HG03097 (cell line): ENCODE data around the gene UST.
"Not testable (repeated sequence)": the region's sequence is repeated elsewhere in the genome, so short reads cannot be mapped to it uniquely, and the experiment has no call there.

ENCODE experiments used
- ATAC-seq: cut with Tn5 transposase; IDR thresholded peaks from one replicate; pipeline ENCODE4 v1.9.1; 2021; ENCODE audit not compliant: unreplicated experiment, low FRiP score

Gene UST

GRCh38 chr6:148888856-148889255 lies 142.0 kb downstream of the UST start:
- ATAC-seq: no peak

- ATAC-seq: no peak
Measured at GRCh38 chr6:148890096-148890495, 143.3 kb downstream of the UST start.

DNA sequence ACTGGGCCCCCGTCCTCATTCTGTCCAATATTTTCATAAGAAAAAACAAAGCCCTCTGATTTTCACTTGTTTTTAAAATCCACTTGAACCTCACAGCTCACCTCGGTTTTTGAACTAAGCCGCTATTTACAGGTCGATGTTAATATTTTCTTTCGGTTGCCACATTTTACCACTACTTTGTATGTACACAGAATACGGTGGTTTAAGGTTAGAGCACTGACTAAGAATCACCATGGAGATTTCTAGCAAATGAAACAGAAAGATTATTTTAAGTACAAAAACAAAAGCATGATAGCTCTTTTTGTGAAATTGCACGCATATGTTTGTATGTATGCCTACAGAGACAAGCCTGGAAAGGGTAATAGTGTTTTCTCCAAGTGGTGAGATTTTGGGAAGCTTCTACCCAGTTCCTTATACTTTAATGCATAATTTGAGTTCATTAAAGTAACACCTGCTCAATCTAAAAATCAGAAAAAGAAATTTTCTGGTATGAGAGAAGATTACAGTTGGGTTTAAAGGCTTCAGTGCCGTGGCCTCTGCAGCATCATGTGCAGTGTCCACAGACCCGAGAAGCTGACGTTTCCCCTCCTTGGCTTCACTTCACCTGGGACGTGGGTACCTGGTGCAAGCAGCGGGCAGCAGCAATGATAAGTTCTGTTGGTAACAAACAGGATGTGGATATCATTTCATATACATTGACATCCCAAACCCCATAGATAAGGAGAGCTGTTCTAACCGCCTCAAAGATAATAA lies 144.0 kb downstream of the UST start:
- no peak for ATAC-seq

GRCh38 chr6:148891405-148891783 lies 144.6 kb downstream of the UST start:
- ATAC-seq: no peak

DNA sequence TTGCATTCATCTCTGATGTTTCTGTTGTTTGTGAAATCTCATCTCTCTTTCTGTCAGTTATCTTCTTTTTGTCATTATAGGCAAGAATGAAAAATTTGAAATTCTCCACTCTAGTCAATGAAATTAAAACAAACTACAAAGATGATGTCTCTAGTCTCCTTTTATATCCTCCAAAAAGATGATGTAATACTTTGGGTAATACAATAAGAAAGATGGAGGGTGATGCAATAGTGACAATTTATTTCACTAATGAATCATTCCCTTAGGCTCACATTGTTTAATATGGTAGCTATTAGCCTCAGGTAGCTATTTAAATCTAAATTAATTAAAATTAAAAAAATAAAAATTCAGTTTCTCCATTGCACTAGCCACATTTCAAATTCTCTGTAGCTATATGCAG lies 145.4 kb downstream of the UST start:
- ATAC-seq: no peak

GRCh38 chr6:148893073-148893472 lies 146.2 kb downstream of the UST start:
- no peak for ATAC-seq

DNA sequence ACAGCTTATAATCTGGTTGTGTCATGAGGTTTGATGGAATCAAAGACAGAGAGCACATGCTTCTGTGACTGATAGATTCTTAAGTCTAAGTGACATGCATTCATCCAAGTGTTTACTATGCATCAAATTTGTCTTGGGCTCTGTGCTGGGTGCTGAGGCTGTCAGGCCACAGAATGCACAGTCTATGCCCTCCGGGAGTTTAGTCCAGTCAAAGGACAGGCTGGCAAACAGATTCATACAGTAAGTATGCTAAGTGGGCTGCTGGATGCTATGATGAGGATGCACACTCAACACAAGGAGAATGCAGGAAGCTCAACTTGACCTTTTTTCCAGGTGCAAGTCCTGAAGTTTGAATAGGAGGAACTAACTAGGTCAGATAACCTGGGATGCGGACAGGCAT lies 146.7 kb downstream of the UST start:
- no peak for ATAC-seq

DNA sequence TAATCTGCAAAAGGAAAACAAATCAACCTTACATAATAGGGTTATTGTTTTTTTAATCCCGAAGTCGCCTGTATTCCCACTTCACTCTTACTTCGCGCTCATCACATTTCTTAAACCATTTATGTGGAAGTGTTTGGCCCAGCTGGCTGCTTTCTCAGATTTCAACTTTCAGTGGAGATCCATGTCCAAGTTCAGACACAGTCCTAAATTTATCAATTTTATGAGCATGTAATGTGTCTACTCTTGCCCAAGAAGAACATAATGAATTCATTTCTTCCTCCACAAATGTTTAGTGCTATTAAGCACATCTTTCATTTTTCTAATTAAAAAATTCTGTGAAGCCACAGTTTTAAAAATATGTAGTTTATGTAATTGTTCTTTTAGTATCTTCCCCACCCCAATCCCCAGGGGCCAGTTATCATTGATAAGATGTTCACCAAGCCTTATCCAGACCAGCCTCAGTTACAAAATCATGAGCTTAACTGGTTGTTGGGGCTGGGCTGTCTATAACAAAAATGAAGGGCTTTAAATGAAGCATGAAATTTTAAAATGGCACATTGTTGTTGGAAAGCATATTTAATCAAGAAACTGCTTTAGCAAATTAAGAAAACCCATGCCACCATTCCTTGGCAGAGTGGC lies 151.7 kb downstream of the UST start:
- no peak for ATAC-seq

DNA sequence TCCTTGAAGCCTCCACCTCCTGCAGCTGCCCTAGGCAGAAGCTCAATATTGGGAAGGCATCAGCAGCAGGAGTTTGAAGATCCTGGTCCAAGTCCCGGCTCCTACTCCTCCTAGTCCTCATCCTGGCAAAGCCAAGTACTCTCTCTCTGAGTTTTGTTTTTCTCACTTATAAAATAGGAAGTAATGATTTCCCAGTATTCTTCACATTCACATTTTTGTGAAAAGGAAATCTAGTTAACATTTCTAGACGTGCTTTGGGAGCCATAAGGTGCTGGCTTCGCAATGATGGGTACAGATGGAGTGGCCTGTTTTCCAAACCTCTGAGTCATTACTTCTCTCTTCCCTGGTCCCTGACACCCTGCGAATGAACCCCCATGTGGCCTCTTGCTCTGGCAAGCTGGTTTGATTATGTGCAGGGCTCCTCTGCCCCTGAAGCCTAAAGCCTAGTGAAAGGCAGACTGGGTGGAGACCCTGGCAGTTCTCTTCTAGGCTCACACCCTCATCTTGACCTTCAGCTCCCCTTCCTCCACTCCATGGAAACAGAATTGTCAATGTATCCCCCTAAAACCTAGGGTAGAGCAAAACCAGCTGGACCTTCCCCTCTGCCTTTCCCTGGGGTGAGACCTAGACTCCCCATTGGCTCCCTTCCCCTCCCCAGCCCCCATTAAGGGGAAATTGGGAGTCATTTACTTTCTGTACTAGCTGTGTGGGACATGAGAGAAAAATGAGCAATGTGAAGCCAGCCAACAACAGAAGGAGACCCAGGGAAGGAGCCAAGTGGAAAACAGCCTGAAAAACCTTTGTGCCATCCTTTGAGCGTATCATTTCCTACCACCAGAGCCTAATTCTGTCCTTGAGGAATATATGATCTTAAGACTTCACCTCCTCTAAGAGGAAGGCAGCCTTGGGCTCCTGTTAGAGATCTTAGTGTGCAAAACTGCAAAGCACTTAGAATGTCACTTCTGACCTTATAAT lies 158.4 kb downstream of the UST start:
- ATAC-seq: no peak

DNA sequence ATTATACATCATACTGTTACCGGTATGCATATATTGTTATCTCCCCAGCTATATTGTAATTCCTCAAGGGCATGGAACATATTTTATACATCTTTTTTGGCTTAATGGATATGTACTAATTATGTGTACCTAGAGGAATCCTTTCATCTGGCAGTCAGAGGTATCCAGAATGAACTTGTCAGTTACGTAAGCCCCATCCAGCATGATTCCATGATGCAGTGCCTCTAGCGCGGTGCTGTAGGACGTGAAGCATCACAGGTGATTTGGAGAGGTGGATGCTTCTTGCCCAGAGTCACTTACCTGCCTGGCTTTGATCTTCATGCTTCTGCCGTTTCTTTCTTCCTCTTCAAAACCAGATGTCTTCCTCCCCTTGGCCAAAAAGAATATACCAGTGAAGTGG lies 159.1 kb downstream of the UST start:
- no peak for ATAC-seq

DNA sequence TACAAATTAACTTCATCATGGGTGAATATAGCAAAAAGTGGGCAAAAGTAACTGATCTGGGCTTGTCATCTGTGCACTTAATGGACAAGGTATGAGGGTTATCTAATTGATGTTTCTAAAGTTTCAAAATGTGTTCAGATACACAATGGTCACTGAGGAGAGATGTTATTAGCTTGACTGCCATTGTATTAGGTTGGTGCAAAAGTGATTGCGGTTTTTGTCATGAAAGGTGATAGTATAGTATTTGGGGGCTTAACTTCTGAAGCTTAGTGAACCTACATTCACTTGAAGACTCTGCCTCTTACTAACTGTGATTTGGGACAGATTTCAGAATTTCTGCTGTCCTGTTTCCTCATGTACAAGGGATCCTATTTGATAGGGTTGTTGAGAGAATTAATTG lies 159.6 kb downstream of the UST start:
- ATAC-seq: no peak

GRCh38 chr6:148907573-148907972 lies 160.7 kb downstream of the UST start:
- ATAC-seq: no peak

DNA sequence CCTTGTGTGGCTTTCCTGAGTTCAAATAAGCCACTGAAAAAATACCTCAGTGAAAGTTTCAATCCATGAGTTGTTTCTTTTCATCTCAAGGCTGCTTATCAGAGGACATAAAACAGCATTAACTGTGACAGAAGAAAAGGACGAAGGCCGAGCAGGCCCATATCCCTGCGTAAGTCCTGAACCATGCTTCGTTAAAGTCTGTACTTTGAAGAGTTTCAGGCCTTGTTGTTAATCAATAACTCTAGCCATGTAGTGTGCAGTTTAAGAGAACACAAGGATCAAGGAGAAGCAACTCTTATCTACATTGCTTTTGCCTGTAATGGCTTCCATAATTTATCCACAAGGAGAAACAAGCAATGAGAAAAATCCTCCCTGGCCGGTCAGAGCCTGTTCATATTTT lies 165.4 kb downstream of the UST start:
- ATAC-seq: no peak

DNA sequence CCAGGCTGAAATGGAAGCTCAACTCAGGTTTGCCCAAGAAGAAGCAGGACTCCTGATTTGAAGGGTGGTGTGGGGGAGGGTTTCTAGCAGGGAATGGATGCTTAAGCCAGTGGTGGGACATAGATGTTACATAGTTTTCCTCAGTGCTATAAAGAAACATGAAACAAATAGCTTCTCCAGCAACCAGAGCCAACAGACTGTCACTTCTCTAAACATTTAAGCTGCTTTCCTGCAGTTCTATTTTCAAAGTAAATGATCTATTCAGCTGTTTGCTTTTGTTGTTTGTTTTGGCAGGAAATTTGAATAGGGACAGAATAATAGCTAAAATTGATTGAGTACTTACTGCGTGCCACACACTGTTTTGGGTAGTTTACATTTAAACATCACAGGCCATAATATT lies 169.0 kb downstream of the UST start:
- no peak for ATAC-seq

DNA sequence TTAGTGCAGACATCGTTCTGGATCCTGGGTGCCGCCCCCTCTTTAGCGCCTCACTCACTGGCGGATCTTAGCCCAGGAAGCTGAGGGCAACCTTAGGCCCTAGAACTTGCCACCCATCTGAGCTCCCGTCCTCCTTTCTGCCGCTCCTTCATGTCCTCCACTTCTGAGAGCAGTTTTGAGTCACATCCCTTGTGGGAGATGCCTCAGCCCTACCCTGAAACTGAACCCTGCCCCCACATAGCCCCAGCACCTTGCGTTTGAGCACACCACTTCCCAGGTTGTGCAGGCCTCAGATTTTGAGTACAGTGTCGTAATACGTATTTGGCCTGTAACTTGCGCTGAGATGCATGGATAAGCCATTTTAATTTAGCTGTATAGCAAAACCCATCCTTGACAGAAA lies 169.7 kb downstream of the UST start:
- not testable (repeated sequence) for ATAC-seq

DNA sequence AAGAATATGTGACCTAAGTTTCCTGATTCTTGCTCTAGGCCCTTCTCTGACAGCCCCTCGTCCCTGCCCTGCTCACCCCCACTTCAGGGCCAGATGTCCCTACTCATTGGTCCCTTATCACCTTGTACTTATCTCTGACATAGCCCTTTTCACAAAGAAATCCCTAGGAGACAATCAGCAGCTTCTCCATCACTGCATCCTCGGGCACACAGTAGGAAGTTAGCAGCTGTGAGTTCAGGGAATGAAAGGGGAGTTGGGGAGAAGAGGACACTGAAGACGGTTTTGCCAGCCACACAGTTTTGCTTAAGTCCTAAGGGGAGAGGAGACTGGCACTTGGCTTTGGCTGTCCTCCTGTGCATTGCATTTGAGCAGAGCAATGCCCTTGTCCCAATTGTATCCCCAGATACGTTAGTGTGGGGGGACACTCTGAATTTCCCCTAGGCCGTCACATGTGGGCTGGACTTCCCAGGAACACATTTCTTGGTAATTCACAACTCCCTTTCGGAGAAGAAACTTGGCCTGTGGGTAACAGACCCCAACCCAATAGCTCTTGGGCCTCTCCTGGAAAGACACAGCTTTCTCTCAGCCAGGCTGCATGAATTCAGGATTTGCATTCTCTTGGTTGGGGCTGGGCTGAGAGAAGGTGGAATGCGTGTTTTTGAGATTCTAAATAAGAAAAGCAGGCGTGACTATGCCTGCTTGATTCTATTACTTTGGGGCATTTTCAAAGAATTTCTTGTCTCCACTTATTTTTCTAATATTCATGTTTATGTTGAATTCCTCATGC lies 177.6 kb downstream of the UST start:
- no peak for ATAC-seq

DNA sequence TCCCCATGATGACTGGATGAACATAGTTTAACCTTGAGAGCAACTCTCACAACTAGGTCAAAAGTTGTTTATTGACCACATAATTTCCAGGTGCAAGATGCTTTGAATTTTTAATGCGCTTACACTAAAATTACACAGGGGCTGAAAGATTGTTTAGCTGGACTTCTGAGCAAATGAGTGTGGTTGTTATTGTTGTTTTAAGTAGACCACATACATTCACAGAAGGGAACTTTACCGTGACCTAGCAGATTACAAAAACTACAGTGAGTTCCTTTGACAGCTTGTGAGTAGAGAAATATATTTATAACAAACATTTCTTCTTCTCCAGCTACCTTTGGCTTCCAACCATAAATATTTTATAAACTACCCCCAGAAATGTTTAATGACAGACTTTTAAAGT lies 178.9 kb downstream of the UST start:
- no peak for ATAC-seq

DNA sequence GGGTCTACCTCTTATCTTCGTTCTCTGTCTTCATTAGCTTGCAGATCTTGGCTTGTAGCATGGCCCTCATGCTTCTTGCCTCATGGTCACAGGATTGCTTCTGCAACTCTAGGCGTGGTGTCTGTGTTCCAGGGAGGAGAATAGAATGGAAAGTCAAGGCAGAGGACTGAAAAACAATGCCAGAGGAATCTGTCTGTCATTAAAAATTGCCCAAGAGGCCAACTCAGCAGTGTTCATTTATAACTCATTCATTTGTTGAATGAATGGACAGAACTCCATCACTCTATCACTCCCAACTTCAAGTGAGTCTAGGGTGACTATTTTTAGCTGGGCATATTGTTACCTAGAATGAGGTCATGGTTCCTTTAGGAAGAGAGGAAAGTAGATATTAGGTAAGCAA lies 179.6 kb downstream of the UST start:
- no peak for ATAC-seq

DNA sequence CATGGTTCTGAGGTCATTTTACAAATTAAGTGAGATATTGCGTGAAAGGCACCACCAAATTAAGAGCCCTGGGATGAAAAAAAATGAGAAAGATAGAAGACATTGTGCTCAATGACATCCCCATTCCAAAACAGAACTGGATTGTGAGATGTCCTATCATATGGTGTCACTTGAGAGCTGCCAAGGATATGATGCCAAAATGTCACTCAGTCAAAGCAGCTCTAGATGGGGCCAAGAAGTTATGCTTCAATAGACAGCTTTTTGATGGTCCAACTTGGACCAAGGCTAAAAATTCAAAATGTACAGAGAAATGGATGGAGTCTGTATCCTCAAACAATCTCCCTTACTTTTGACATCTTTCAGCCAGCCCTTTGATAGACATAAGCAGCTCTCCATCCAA lies 180.8 kb downstream of the UST start:
- ATAC-seq: no peak

DNA sequence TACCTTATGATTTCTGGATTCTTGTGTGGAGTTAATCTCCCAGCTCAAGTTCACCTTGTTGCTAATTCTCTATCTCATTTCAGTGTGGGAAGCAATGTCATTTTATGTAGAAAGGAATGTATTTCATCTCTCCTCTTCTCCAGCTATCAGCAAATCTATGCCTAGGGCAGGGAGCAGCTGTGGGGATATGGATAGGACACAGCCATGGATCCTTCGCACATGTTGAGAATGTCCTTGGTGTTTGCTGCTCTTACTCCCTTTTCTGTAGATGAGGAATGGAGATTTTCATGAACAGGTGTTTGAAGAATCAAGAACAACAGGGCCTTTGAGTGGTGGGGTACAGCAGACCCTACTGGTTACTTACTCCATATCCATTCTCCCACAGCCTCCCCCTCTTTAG lies 182.0 kb downstream of the UST start:
- ATAC-seq: no peak

- no peak for ATAC-seq
Measured at GRCh38 chr6:148932208-148932607, 185.4 kb downstream of the UST start.
